GM23338 (cell line): ENCODE measurements around the gene SP2.

Experiments used
- CREB1 ChIP-seq: fragments of 250-450 bp; sonication (Bioruptor Pico); IDR thresholded peaks from 2 replicates; pipeline ENCODE4 v1.5.0; 2020; ENCODE audit warnings: low read depth, mild to moderate bottlenecking, moderate library complexity
- CTCF ChIP-seq, 2 experiments: fragments of 200-600 bp in 1 of 2; sonication (generic) in 1 of 2; conservative IDR thresholded peaks; 2 replicates each; pipeline versions ENCODE4 v1.5.1 to v1.6.1; 2016 to 2017; ENCODE audit warnings: antibody characterized with exemption in 2 of 2, low read depth in 2 of 2, mild to moderate bottlenecking in 2 of 2, moderate library complexity in 1 of 2
- EZH2 ChIP-seq: fragments of 200-600 bp; sonication (generic); IDR thresholded peaks from one replicate; pipeline ENCODE4 v1.8.0; 2017; ENCODE audit warnings: antibody characterized with exemption, mild to moderate bottlenecking, low read depth; ENCODE audit not compliant: unreplicated experiment
- EZH2phosphoT487 ChIP-seq: fragments of 200-600 bp; sonication (generic); IDR thresholded peaks from one replicate; pipeline ENCODE4 v1.8.1; 2018; ENCODE audit warnings: antibody characterized with exemption; ENCODE audit not compliant: unreplicated experiment
- POLR2AphosphoS5 ChIP-seq: IDR thresholded peaks from 2 replicates; pipeline ENCODE4 v1.6.1; 2016; ENCODE audit warnings: antibody characterized with exemption, low read depth
- ZNF114 ChIP-seq: fragments of 250-450 bp; sonication (Bioruptor Pico); IDR thresholded peaks from 2 replicates; pipeline ENCODE4 v1.5.0; 2020; ENCODE audit warnings: mild to moderate bottlenecking, moderate library complexity
- ZNF331 ChIP-seq: fragments of 250-450 bp; sonication (Bioruptor Pico); IDR thresholded peaks from 2 replicates; pipeline ENCODE4 v1.5.0; 2020; ENCODE audit warnings: low read depth, mild to moderate bottlenecking, moderate library complexity
- TF ChIP-seq, protein P1 (sequence below): IDR thresholded peaks from one replicate; pipeline ENCODE4 v1.6.1; 2018; ENCODE audit warnings: antibody characterized with exemption; ENCODE audit not compliant: unreplicated experiment
- TF ChIP-seq, protein P2 (sequence below): IDR thresholded peaks from 2 replicates; pipeline ENCODE4 v1.6.1; 2016; ENCODE audit warnings: antibody characterized with exemption

DNA sequence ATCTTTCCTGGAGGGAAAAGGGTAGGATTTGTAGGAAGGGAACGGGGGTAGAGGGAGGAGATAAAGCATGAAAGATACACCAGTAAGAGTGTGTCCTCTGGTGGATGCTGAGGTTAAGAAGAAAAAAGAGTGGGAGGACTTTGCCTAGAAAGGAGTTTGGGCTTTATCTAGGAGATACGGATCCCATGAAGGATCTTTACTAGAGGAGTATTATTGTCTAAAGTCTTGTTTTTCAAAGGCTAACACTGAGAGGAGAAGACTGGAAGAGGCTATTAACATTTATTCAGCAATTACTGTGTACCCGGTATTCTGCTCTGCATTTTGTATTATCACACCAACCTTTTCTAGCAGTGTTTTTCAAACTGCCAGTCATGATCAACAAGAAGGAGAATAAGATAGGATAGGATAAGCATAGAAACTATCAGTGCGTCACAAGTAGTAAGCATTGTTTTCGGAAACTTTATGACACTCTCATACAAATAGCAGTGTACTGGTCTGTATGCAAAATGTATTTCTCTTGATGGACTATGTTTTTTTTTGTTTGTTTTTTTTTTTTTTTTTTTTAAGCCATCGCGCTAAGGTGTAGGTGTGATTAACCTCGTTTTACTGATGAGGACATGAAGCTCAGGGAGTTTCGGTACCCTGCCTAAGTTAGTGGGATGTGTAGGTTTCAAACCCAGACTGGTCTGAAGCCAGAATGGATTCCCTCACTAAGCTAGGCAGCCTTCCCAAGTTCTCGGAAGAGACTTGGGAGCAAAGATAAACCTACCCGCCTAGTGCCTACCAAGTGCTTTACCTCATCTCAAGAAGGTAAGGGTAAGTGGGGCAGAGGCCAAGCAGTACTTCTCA is 1.3 kb upstream of the SP2 start:
- TF ChIP-seq ZNF114 (CRISPR knock-in tag), result no peak
- no peak for TF ChIP-seq EZH2
- peak in 1 of 2 experiments; percentile 26; a peak in 1 of 4 replicates for TF ChIP-seq CTCF (conservative IDR thresholded peaks at IDR 0.05; ENCODE audit: low read depth in 2 of 2)
- TF ChIP-seq POLR2AphosphoS5, result no peak
- no peak for TF ChIP-seq CREB1 (CRISPR knock-in tag)
- no peak for TF ChIP-seq EZH2phosphoT487
- no peak for TF ChIP-seq ZNF331 (CRISPR knock-in tag)
- TF ChIP-seq, protein P1, sequence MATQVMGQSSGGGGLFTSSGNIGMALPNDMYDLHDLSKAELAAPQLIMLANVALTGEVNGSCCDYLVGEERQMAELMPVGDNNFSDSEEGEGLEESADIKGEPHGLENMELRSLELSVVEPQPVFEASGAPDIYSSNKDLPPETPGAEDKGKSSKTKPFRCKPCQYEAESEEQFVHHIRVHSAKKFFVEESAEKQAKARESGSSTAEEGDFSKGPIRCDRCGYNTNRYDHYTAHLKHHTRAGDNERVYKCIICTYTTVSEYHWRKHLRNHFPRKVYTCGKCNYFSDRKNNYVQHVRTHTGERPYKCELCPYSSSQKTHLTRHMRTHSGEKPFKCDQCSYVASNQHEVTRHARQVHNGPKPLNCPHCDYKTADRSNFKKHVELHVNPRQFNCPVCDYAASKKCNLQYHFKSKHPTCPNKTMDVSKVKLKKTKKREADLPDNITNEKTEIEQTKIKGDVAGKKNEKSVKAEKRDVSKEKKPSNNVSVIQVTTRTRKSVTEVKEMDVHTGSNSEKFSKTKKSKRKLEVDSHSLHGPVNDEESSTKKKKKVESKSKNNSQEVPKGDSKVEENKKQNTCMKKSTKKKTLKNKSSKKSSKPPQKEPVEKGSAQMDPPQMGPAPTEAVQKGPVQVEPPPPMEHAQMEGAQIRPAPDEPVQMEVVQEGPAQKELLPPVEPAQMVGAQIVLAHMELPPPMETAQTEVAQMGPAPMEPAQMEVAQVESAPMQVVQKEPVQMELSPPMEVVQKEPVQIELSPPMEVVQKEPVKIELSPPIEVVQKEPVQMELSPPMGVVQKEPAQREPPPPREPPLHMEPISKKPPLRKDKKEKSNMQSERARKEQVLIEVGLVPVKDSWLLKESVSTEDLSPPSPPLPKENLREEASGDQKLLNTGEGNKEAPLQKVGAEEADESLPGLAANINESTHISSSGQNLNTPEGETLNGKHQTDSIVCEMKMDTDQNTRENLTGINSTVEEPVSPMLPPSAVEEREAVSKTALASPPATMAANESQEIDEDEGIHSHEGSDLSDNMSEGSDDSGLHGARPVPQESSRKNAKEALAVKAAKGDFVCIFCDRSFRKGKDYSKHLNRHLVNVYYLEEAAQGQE, result no peak
- TF ChIP-seq, protein P2, sequence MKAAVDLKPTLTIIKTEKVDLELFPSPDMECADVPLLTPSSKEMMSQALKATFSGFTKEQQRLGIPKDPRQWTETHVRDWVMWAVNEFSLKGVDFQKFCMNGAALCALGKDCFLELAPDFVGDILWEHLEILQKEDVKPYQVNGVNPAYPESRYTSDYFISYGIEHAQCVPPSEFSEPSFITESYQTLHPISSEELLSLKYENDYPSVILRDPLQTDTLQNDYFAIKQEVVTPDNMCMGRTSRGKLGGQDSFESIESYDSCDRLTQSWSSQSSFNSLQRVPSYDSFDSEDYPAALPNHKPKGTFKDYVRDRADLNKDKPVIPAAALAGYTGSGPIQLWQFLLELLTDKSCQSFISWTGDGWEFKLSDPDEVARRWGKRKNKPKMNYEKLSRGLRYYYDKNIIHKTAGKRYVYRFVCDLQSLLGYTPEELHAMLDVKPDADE, result no peak
